ENCODE results near the gene RAB22A. TPM values are rescaled to one million over a fixed set of nuclear protein-coding genes. Genes with fewer than 3 reads are reported as not detected.

RAB22A gene
- total RNA-seq, 2 donors from 2014 or later: 17.5 to 22.0 TPM

DNA sequence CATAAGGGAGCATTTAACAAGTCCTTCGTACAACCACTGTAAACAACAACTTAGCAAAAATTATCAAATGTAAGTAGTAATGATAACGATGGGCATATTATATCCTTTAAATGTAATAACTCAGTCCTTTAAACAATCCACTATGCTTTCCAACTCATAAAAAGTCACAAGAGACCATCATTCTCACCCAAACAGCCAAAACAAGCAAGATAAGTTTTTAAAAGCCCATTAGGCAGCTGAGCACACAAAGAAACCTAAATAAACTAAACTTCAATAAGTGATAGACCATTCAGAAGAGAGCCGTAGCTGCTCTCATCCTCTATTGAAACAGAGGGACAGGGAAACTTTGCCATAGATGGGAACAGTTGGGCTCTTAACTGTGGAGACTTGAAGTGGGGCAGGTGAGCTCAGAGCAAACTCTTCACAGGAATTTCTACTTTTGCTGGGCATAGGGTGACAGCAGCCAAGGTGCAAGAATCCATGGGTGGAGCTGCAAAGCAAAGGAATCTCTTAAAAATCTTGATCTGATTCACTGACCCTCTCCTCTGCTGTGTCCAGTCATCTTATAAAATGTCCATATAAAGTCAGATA is 22.5 kb downstream of the RAB22A start:
- Histone ChIP-seq H3K4me3 (no peak overlapping the region), H3K4me1 (no peaks in the 10 kb centered on the region), H3K27me3 (no peaks in the 10 kb centered on the region), H3K9me3 (no peaks in the 10 kb centered on the region), H3K9ac (ENCODE audit: low read depth in 2 of 2, low read length in 2 of 2) (no peak overlapping the region), H3K27ac (no peak overlapping the region), H3K36me3 (no peaks in the 10 kb centered on the region)
- TF ChIP-seq, protein P1, sequence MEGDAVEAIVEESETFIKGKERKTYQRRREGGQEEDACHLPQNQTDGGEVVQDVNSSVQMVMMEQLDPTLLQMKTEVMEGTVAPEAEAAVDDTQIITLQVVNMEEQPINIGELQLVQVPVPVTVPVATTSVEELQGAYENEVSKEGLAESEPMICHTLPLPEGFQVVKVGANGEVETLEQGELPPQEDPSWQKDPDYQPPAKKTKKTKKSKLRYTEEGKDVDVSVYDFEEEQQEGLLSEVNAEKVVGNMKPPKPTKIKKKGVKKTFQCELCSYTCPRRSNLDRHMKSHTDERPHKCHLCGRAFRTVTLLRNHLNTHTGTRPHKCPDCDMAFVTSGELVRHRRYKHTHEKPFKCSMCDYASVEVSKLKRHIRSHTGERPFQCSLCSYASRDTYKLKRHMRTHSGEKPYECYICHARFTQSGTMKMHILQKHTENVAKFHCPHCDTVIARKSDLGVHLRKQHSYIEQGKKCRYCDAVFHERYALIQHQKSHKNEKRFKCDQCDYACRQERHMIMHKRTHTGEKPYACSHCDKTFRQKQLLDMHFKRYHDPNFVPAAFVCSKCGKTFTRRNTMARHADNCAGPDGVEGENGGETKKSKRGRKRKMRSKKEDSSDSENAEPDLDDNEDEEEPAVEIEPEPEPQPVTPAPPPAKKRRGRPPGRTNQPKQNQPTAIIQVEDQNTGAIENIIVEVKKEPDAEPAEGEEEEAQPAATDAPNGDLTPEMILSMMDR (IDR thresholded peaks at IDR 0.05): no peak
- intact Hi-C loops (cut with DNase I): no loop called here
- no peak for DNase-seq

DNA sequence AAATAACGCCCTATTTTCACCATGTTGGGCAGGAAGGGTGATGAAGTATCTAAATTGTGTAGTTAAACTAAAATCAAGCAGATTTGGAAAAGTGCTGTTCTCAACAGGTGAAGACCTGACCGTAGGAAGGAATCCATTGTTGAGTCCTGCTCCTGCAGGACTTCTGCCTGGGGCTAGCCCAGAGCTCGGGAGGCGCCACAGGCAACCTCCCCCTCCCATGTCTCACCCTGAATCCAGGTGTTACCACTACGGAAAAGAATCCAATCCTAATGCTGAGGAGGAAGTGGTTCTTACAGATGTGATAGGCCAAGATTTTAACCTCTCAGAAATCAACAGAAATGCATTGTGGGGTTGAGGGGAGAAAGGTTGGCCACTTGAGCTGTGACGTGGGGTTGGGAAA is 30.2 kb downstream of the RAB22A start:
- no peaks in the 10 kb centered on the region for H3K9me3 ChIP-seq
- no peak overlapping the region for H3K9ac ChIP-seq (ENCODE audit: low read depth in 2 of 2, low read length in 2 of 2)
- intact Hi-C loops (cut with DNase I): no loop called here
- no peak overlapping the region for H3K27ac ChIP-seq
- DNase-seq: no peak
- TF ChIP-seq, protein P1 (IDR thresholded peaks at IDR 0.05): no peak
- H3K27me3 ChIP-seq: no peaks in the 10 kb centered on the region
- H3K4me3 ChIP-seq: no peak overlapping the region
- no peaks in the 10 kb centered on the region for H3K36me3 ChIP-seq
- no peaks in the 10 kb centered on the region for H3K4me1 ChIP-seq

DNA sequence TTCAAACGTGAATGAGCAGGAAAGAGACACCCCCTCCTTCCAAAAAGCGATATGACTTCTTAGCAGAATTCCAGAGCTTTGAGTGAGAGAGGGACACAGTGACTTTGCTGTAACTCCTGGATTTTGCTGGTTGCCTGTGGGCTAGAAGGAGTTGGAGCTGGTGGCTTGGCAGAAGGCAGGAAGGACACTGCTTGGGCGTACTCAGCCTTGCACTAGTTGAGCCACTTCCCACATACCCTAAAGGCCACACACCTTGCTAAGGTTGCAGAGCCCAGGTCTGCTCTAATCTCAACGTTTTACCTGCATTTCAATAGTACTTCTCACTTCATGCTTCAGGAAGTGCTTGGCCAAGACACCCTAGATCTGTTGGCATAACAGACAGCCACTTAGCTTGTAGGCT is 30.6 kb downstream of the RAB22A start:
- H3K4me3 ChIP-seq: no peak overlapping the region
- H3K36me3 ChIP-seq: no peaks in the 10 kb centered on the region
- no peaks in the 10 kb centered on the region for H3K27me3 ChIP-seq
- DNase-seq: no peak
- no peak overlapping the region for H3K27ac ChIP-seq
- TF ChIP-seq, protein P1 (IDR thresholded peaks at IDR 0.05): no peak
- no peaks in the 10 kb centered on the region for H3K4me1 ChIP-seq
- no peak overlapping the region for H3K9ac ChIP-seq (ENCODE audit: low read depth in 2 of 2, low read length in 2 of 2)
- intact Hi-C loops (cut with DNase I): no loop called here
- H3K9me3 ChIP-seq: no peaks in the 10 kb centered on the region

DNA sequence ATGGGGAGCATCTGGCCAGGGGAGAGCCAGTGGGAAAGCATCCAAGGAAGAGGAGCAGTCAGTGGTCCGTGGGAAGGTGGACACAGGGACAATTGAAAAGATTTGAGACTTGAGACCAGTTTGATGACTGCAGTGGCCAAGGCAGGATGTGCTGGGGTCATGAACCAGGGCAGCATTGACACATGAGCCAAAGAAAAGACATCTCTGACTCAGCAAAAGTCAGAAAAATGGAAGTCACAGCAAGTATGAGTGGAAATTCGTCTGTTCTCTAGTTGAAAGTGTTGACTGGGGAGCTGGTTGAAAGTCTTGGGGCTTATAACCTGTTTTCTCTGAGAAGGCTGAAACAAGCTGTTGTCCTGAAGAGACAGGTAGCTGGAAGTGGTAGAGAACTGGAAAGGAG is 31.3 kb downstream of the RAB22A start:
- no peak overlapping the region for H3K9ac ChIP-seq (ENCODE audit: low read depth in 2 of 2, low read length in 2 of 2)
- intact Hi-C loops (cut with DNase I): no loop called here
- TF ChIP-seq, protein P1 (IDR thresholded peaks at IDR 0.05): no peak

DNA sequence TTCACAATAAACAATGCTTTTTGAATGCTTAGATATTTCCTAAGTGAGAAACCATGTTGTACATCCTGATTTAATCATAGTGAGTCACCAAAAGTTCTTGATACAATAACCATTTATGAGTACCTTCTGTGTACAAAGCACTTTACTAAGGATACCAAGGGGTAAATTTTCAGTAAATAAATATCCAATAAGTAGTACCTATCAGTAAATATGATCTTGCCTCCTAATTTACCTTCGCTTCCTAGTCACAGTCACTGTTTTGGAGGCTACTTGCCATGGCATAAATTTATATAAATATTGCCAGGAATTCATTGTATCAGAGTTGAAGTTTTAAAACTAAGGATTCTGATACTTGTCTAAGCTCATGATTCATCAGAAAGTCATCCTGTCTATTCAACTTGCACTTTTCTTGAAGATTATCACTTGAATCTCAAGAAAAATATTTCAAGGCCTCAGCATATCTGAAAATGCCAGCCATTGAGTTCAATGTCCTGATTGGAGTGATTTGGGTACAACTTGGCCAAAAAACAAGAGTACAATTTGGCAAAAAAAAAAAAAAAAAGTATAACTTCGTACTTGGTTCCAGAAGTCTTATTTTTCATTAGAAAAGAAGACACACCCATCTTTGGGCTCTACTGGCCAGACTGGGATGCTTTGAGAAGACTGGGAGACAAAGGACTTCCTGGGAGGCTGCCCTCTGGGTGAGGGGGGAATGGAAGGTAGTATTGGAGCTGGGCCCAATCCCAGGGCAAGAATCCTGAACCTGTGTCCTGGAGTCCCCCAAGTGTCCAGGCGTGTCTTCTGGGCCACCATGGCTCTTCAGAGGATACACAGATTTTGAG is 32.8 kb downstream of the RAB22A start:
- DNase-seq: no peak
- intact Hi-C loops (cut with DNase I): no loop called here
- Histone ChIP-seq H3K9ac (ENCODE audit: low read depth in 2 of 2, low read length in 2 of 2) (no peak overlapping the region), H3K27ac (no peak overlapping the region), H3K9me3 (no peaks in the 10 kb centered on the region), H3K36me3 (no peaks in the 10 kb centered on the region), H3K4me1 (no peaks in the 10 kb centered on the region), H3K27me3 (no peaks in the 10 kb centered on the region), H3K4me3 (no peak overlapping the region)
- TF ChIP-seq, protein P1 (IDR thresholded peaks at IDR 0.05): no peak

More for the DNA sequence above, 31.3 kb downstream of the RAB22A start:
- DNase-seq: no peak
- Histone ChIP-seq H3K27ac (no peak overlapping the region), H3K4me3 (no peak overlapping the region), H3K36me3 (no peaks in the 10 kb centered on the region), H3K27me3 (no peaks in the 10 kb centered on the region), H3K4me1 (no peaks in the 10 kb centered on the region), H3K9me3 (no peaks in the 10 kb centered on the region)
